Gastrocnemius medialis (tissue), 4 donors: ENCODE results near the gene LANCL2. TPM values are rescaled to one million over a fixed set of nuclear protein-coding genes. Genes with fewer than 3 reads are reported as not detected.

ENCODE experiments used
- ATAC-seq, 2 donors: fragments of 150-250 bp; one replicate each; pipeline ENCODE4 v1.9.1; 2016
- DNase-seq, 2 donors: peaks; one replicate each; pipeline ENCODE4 v3.0.0-alpha.2; 2019
- H3K27ac ChIP-seq, 4 donors: fragments of 200-600 bp; sonication (generic); 1 replicate in 1 of 4; 2 replicates in 3 of 4; pipeline ENCODE4 v1.5.1; 2016 to 2018; ENCODE audit warnings: mild to moderate bottlenecking in 2 of 4, moderate library complexity in 1 of 4
- H3K27me3 ChIP-seq, 3 donors: fragments of 200-600 bp; sonication (generic) in 2 of 3; 1 replicate in 1 of 3; 2 replicates in 2 of 3; pipeline versions ENCODE4 v1.5.1 to v1.6.0; 2016 to 2019; ENCODE audit warnings: mild to moderate bottlenecking in 1 of 3, moderate library complexity in 1 of 3
- H3K36me3 ChIP-seq, 2 donors: fragments of 200-600 bp; sonication (generic) in 1 of 2; one replicate each; pipeline ENCODE4 v1.5.1; 2017 to 2018
- H3K4me1 ChIP-seq, 2 donors: fragments of 200-600 bp; sonication (generic) in 1 of 2; one replicate each; pipeline ENCODE4 v1.5.1; 2016 to 2017; ENCODE audit warnings: mild to moderate bottlenecking in 2 of 2
- H3K4me3 ChIP-seq, 4 donors: fragments of 200-600 bp; sonication (generic) in 3 of 4; 1 replicate in 1 of 4; 2 replicates in 3 of 4; pipeline ENCODE4 v1.5.1; 2016 to 2019; ENCODE audit warnings: mild to moderate bottlenecking in 2 of 4
- H3K9me3 ChIP-seq, 3 donors: fragments of 200-600 bp; sonication (generic) in 2 of 3; 1 replicate in 1 of 3; 2 replicates in 2 of 3; pipeline ENCODE4 v1.5.1; 2016 to 2019
- CTCF ChIP-seq, 5 experiments: fragments of 450-650 bp in 3 of 5; fragments of 200-600 bp in 2 of 5; sonication (generic) in 2 of 5; IDR thresholded peaks in 4 of 5; conservative IDR thresholded peaks in 1 of 5; 1 replicate in 4 of 5; 2 replicates in 1 of 5; pipeline ENCODE4 v1.5.1; 2016 to 2019; ENCODE audit warnings: antibody characterized with exemption in 5 of 5, mild to moderate bottlenecking in 3 of 5, moderate library complexity in 3 of 5
- POLR2A ChIP-seq, 2 donors: fragments of 450-650 bp; IDR thresholded peaks; one replicate each; pipeline ENCODE4 v1.6.1; 2017; ENCODE audit warnings: antibody characterized with exemption in 2 of 2, mild to moderate bottlenecking in 2 of 2, moderate library complexity in 2 of 2
- in situ Hi-C, 4 donors: fragments of 200-750 bp; cut with MboI; loops; one replicate each; pipeline versions ENCODE4 v1.15.0 to v1.8.0; 2017; ENCODE audit warnings: low sequenced_read_pairs in 4 of 4
- intact Hi-C: fragments of 100-400 bp; cut with DNase I; formaldehyde crosslinking; loops from one replicate; pipeline ENCODE4 v1.15.1; 2023; ENCODE audit warnings: low total_unique reads
- total RNA-seq, 4 donors: library from RNA; depleted of rRNA; stranded (reverse); fragments of >200 nt; gene quantifications; one replicate each; pipeline versions ENCODE4 v1.1.0 to v1.2.3, GENCODE V29; 2016

The LANCL2 gene
- total RNA-seq, 4 donors from 2014 or later = 5.1 to 13.0 (median 7.4) TPM

- in situ Hi-C loops = loop anchor here in 1 of 4 donors (25.0 kb wide), 1 partner anchor 154 kb away; no protein-coding TSS in a partner anchor
- no peaks in the 10 kb centered on the region for H3K27me3 ChIP-seq
- H3K4me3 ChIP-seq = no peak overlapping the region
- no peak overlapping the region for H3K27ac ChIP-seq
- TF ChIP-seq CTCF (IDR thresholded peaks at IDR 0.05 in 4 of 5, conservative IDR thresholded peaks at IDR 0.05 in 1 of 5) (peak in 4 of 5 experiments; percentile 26 to 44 (median 34)), POLR2A (IDR thresholded peaks at IDR 0.05) (no peak)
- H3K36me3 ChIP-seq = peaks cover 0 to 8% of the 10 kb centered on the region in 2 donors
- DNase-seq (no peak), ATAC-seq (peak; percentile 68 to 89)
- H3K9me3 ChIP-seq = no peaks in the 10 kb centered on the region
- intact Hi-C loops = no loop called here
- peaks cover 0 to 4% of the 10 kb centered on the region in 2 donors for H3K4me1 ChIP-seq
These were observed 68.0 kb downstream of the LANCL2 start for GRCh38 chr7:55432939-55433784.

GRCh38 chr7:55435466-55435865, 70.3 kb downstream of the LANCL2 start:
- in situ Hi-C loops = loop anchor here in 2 of 4 donors (5.0 to 25.0 kb wide), 2 partner anchors 152 to 162 kb away; no protein-coding TSS in a partner anchor
- Histone ChIP-seq H3K36me3 (peaks cover 0 to 8% of the 10 kb centered on the region in 2 donors), H3K9me3 (no peaks in the 10 kb centered on the region), H3K4me3 (no peak overlapping the region), H3K4me1 (peaks cover 14% of the 10 kb centered on the region in 2 donors), H3K27me3 (no peaks in the 10 kb centered on the region), H3K27ac (no peak overlapping the region)
- DNase-seq (no peak), ATAC-seq (no peak)
- no peak for TF ChIP-seq POLR2A (IDR thresholded peaks at IDR 0.05)
- TF ChIP-seq CTCF (IDR thresholded peaks at IDR 0.05 in 4 of 5, conservative IDR thresholded peaks at IDR 0.05 in 1 of 5) = no peak
- intact Hi-C loops = loop anchor here (5.0 kb wide), 1 partner anchor 162 kb away; no protein-coding TSS in a partner anchor

- intact Hi-C loops = loop anchor here (5.0 kb wide), 1 partner anchor 161 kb away; no protein-coding TSS in a partner anchor
- in situ Hi-C loops = loop anchor here in 2 of 4 donors (5.0 to 25.0 kb wide), 2 partner anchors 151 to 161 kb away; no protein-coding TSS in a partner anchor
These were observed 71.3 kb downstream of the LANCL2 start for GRCh38 chr7:55436457-55436856.

GRCh38 chr7:55437375-55437774, 72.2 kb downstream of the LANCL2 start:
- no peak for ATAC-seq
- Histone ChIP-seq H3K36me3 (no peaks in the 10 kb centered on the region), H3K4me3 (no peak overlapping the region), H3K9me3 (no peaks in the 10 kb centered on the region), H3K27me3 (no peaks in the 10 kb centered on the region), H3K27ac (no peak overlapping the region), H3K4me1 (peaks cover 16 to 22% of the 10 kb centered on the region in 2 donors)
- intact Hi-C loops (loop anchor here (5.0 kb wide), 1 partner anchor 160 kb away; no protein-coding TSS in a partner anchor), in situ Hi-C loops (loop anchor here in 2 of 4 donors (5.0 to 25.0 kb wide), 2 partner anchors 150 to 160 kb away; no protein-coding TSS in a partner anchor)
- DNase-seq = no peak
- no peak for TF ChIP-seq POLR2A (IDR thresholded peaks at IDR 0.05)
- TF ChIP-seq CTCF (IDR thresholded peaks at IDR 0.05 in 4 of 5, conservative IDR thresholded peaks at IDR 0.05 in 1 of 5) = no peak

More at GRCh38 chr7:55436457-55436856, 71.3 kb downstream of the LANCL2 start:
- H3K4me3 ChIP-seq = no peak overlapping the region
- ATAC-seq (no peak), DNase-seq (no peak)
- H3K9me3 ChIP-seq = no peaks in the 10 kb centered on the region
- no peak overlapping the region for H3K27ac ChIP-seq
- no peak for TF ChIP-seq CTCF (IDR thresholded peaks at IDR 0.05 in 4 of 5, conservative IDR thresholded peaks at IDR 0.05 in 1 of 5)
- H3K27me3 ChIP-seq = no peaks in the 10 kb centered on the region
- peaks cover 0 to 7% of the 10 kb centered on the region in 2 donors for H3K36me3 ChIP-seq
- peaks cover 16 to 19% of the 10 kb centered on the region in 2 donors for H3K4me1 ChIP-seq
